Left forelimb (tissue), 1 donor: ENCODE measurements around the gene NRBF2.
"Not testable (repeated sequence)": the region's sequence is repeated elsewhere in the genome, so short reads cannot be mapped to it uniquely, and the experiment has no call there.

Source experiments
- DNase-seq: peaks from one replicate; pipeline ENCODE4 v3.0.0-alpha.2; 2018; ENCODE audit warnings: low spot score

Gene NRBF2

GRCh38 chr10:63119041-63119440 lies 14.1 kb upstream of the NRBF2 start:
- DNase-seq = no peak

- no peak for DNase-seq
These were observed 12.6 kb upstream of the NRBF2 start for GRCh38 chr10:63120554-63120953.

GRCh38 chr10:63123727-63124362 lies 9.3 kb upstream of the NRBF2 start:
- no peak for DNase-seq

- no peak for DNase-seq
These were observed 7.7 kb upstream of the NRBF2 start for GRCh38 chr10:63125459-63125858.

- no peak for DNase-seq
These were observed 4.7 kb upstream of the NRBF2 start for GRCh38 chr10:63128443-63128842.

GRCh38 chr10:63129888-63130287 lies 3.2 kb upstream of the NRBF2 start:
- no peak for DNase-seq

- DNase-seq = no peak
These were observed 475 bp upstream of the NRBF2 start for GRCh38 chr10:63132651-63133055.

- DNase-seq = no peak
These were observed 861 bp downstream of the NRBF2 start for GRCh38 chr10:63133821-63134557.

- no peak for DNase-seq
These were observed 4.2 kb downstream of the NRBF2 start for GRCh38 chr10:63137306-63137705.

GRCh38 chr10:63140077-63140476 lies 6.9 kb downstream of the NRBF2 start:
- DNase-seq = no peak

GRCh38 chr10:63142136-63142535 lies 9.0 kb downstream of the NRBF2 start:
- no peak for DNase-seq

- no peak for DNase-seq
These were observed 10.9 kb downstream of the NRBF2 start for GRCh38 chr10:63143987-63144386.

- DNase-seq = no peak
These were observed 12.7 kb downstream of the NRBF2 start for GRCh38 chr10:63145782-63146181.

- DNase-seq = no peak
These were observed 13.4 kb downstream of the NRBF2 start for GRCh38 chr10:63146503-63146902.

- no peak for DNase-seq
These were observed 17.6 kb downstream of the NRBF2 start for GRCh38 chr10:63150745-63151144.

GRCh38 chr10:63153868-63154545 lies 20.9 kb downstream of the NRBF2 start:
- DNase-seq = not testable (repeated sequence)

- DNase-seq = no peak
These were observed 21.6 kb downstream of the NRBF2 start for GRCh38 chr10:63154546-63155387.

GRCh38 chr10:63155388-63156020 lies 22.4 kb downstream of the NRBF2 start:
- DNase-seq = no peak

- no peak for DNase-seq
These were observed 23.1 kb downstream of the NRBF2 start for GRCh38 chr10:63156236-63156635.

GRCh38 chr10:63157845-63158624 lies 24.9 kb downstream of the NRBF2 start:
- no peak for DNase-seq

GRCh38 chr10:63161592-63161991 lies 28.5 kb downstream of the NRBF2 start:
- no peak for DNase-seq
